ENCODE results near the gene AMBP.

AMBP gene

GRCh38 chr9:114105236-114105635 is 27.1 kb upstream of the AMBP start:
- Histone ChIP-seq H3K4me3 (ENCODE audit: low read length) (no peak overlapping the region), H3K9ac (ENCODE audit: low read length) (no peak overlapping the region), H2AFZ (ENCODE audit: low read length) (no peak overlapping the region), H3K9me3 (replicated peaks; ENCODE audit: insufficient read depth, low read length) (no peaks in the 10 kb centered on the region), H3K27ac (ENCODE audit: low read length) (no peak overlapping the region), H3K4me2 (ENCODE audit: low read depth, low read length) (no peak overlapping the region), H3K27me3 (replicated peaks; ENCODE audit: insufficient read depth, low read length) (no peaks in the 10 kb centered on the region), H3K79me2 (ENCODE audit: low read length) (no peaks in the 10 kb centered on the region), H3K9me2 (replicated peaks; ENCODE audit: insufficient read depth, low read length) (no peaks in the 10 kb centered on the region), H4K20me1 (ENCODE audit: insufficient read depth, low read length) (no peaks in the 10 kb centered on the region), H3K36me3 (replicated peaks; ENCODE audit: insufficient read depth, low read length) (no peaks in the 10 kb centered on the region), H3K4me1 (ENCODE audit: low read length) (no peaks in the 10 kb centered on the region), H3F3A (ENCODE audit: insufficient read depth, low read length) (no peaks in the 10 kb centered on the region)
- DNase-seq, result no peak
- TF ChIP-seq EZH2phosphoT487 (IDR thresholded peaks at IDR 0.05; ENCODE audit: low read length) (no peak), EZH2 (optimal IDR thresholded peaks at IDR 0.05; ENCODE audit: low read depth, low read length) (no peak)
- TF ChIP-seq, protein P1, sequence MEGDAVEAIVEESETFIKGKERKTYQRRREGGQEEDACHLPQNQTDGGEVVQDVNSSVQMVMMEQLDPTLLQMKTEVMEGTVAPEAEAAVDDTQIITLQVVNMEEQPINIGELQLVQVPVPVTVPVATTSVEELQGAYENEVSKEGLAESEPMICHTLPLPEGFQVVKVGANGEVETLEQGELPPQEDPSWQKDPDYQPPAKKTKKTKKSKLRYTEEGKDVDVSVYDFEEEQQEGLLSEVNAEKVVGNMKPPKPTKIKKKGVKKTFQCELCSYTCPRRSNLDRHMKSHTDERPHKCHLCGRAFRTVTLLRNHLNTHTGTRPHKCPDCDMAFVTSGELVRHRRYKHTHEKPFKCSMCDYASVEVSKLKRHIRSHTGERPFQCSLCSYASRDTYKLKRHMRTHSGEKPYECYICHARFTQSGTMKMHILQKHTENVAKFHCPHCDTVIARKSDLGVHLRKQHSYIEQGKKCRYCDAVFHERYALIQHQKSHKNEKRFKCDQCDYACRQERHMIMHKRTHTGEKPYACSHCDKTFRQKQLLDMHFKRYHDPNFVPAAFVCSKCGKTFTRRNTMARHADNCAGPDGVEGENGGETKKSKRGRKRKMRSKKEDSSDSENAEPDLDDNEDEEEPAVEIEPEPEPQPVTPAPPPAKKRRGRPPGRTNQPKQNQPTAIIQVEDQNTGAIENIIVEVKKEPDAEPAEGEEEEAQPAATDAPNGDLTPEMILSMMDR (IDR thresholded peaks at IDR 0.05; ENCODE audit: low read length), result no peak

DNA sequence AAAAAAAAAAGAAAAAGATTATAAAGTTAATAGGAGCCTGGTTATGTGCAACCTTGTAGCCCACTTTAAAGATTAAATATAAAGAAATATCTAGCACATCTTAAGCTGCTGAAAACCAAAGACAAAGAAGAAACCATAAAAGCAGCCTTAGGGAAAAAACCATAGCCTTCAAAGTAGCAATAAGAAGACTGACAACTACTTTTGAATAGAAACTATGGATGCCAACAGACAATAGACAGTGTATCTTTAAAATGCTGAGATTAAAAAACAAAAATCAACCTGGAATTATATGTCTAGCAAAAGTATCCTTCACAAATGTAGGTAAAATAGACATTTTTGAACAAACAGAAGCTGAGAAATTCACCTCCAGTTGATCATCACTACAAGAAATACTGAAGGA is 24.4 kb upstream of the AMBP start:
- Histone ChIP-seq H3K27me3 (replicated peaks; ENCODE audit: insufficient read depth, low read length) (no peaks in the 10 kb centered on the region), H3F3A (ENCODE audit: insufficient read depth, low read length) (no peaks in the 10 kb centered on the region), H3K9me3 (replicated peaks; ENCODE audit: insufficient read depth, low read length) (no peaks in the 10 kb centered on the region), H2AFZ (ENCODE audit: low read length) (no peak overlapping the region), H3K4me2 (ENCODE audit: low read depth, low read length) (no peak overlapping the region), H3K9ac (ENCODE audit: low read length) (no peak overlapping the region), H3K4me3 (ENCODE audit: low read length) (no peak overlapping the region), H3K9me2 (replicated peaks; ENCODE audit: insufficient read depth, low read length) (no peaks in the 10 kb centered on the region), H3K36me3 (replicated peaks; ENCODE audit: insufficient read depth, low read length) (no peaks in the 10 kb centered on the region), H3K27ac (ENCODE audit: low read length) (no peak overlapping the region), H3K79me2 (ENCODE audit: low read length) (no peaks in the 10 kb centered on the region), H3K4me1 (ENCODE audit: low read length) (no peaks in the 10 kb centered on the region), H4K20me1 (ENCODE audit: insufficient read depth, low read length) (no peaks in the 10 kb centered on the region)
- DNase-seq, result no peak
- TF ChIP-seq EZH2phosphoT487 (IDR thresholded peaks at IDR 0.05; ENCODE audit: low read length) (no peak), EZH2 (optimal IDR thresholded peaks at IDR 0.05; ENCODE audit: low read depth, low read length) (no peak)
- TF ChIP-seq, protein P1 (IDR thresholded peaks at IDR 0.05; ENCODE audit: low read length), result no peak

GRCh38 chr9:114100536-114100935 is 22.4 kb upstream of the AMBP start:
- H3K27ac ChIP-seq (ENCODE audit: low read length), result no peak overlapping the region
- DNase-seq, result no peak
- no peak for TF ChIP-seq EZH2phosphoT487 (IDR thresholded peaks at IDR 0.05; ENCODE audit: low read length)
- no peak for TF ChIP-seq EZH2 (optimal IDR thresholded peaks at IDR 0.05; ENCODE audit: low read depth, low read length)
- TF ChIP-seq, protein P1 (IDR thresholded peaks at IDR 0.05; ENCODE audit: low read length), result no peak
- no peaks in the 10 kb centered on the region for H3K36me3 ChIP-seq (replicated peaks; ENCODE audit: insufficient read depth, low read length)
- H3K27me3 ChIP-seq (replicated peaks; ENCODE audit: insufficient read depth, low read length), result no peaks in the 10 kb centered on the region
- no peaks in the 10 kb centered on the region for H3F3A ChIP-seq (ENCODE audit: insufficient read depth, low read length)
- no peak overlapping the region for H2AFZ ChIP-seq (ENCODE audit: low read length)
- no peaks in the 10 kb centered on the region for H3K9me2 ChIP-seq (replicated peaks; ENCODE audit: insufficient read depth, low read length)
- H3K9me3 ChIP-seq (replicated peaks; ENCODE audit: insufficient read depth, low read length), result no peaks in the 10 kb centered on the region
- H3K79me2 ChIP-seq (ENCODE audit: low read length), result no peaks in the 10 kb centered on the region
- H3K4me3 ChIP-seq (ENCODE audit: low read length), result no peak overlapping the region
- H3K4me1 ChIP-seq (ENCODE audit: low read length), result no peaks in the 10 kb centered on the region
- H3K9ac ChIP-seq (ENCODE audit: low read length), result no peak overlapping the region
- no peaks in the 10 kb centered on the region for H4K20me1 ChIP-seq (ENCODE audit: insufficient read depth, low read length)
- no peak overlapping the region for H3K4me2 ChIP-seq (ENCODE audit: low read depth, low read length)

All from MM.1S (cell line).